PC-3 (cell line): ENCODE data around the gene COL13A1. TPM values are rescaled to one million over a fixed set of nuclear protein-coding genes. Genes with fewer than 3 reads are reported as not detected.

Experiments
- ATAC-seq: fragments of 200-7000 bp; cut with Tn5 transposase; 2 replicates; pipeline ENCODE4 v1.9.1; 2020; ENCODE audit warnings: mild to moderate bottlenecking, moderate library complexity
- BruUV-seq: library from RNA; stranded (reverse); fragments of 400-500 nt; replicated peaks from 2 replicates; lab custom pipeline; 2021; lab: Mats Ljungman, UMichigan
- CTCF ChIA-PET: fragments of 300-600 bp; sonication (Branson Sonifier 250); formaldehyde crosslinking; loops from one replicate; lab custom pipeline; 2022; ENCODE audit warnings: antibody characterized with exemption; lab: Charles Lee
- POLR2A ChIA-PET: fragments of 300-600 bp; sonication (Branson Sonifier 250); formaldehyde crosslinking; loops from one replicate; lab custom pipeline; 2022; ENCODE audit warnings: antibody characterized with exemption; ENCODE audit not compliant: unreplicated experiment; lab: Charles Lee
- DNase-seq: peaks from one replicate; pipeline ENCODE4 v3.0.0-alpha.2; 2015
- H2AFZ ChIP-seq: fragments of 300-600 bp; sonication (generic); 2 replicates; pipeline ENCODE4 v1.6.0; 2016; ENCODE audit warnings: antibody characterized with exemption, low read length
- H3F3A ChIP-seq: fragments of 300-600 bp; sonication (generic); one replicate; pipeline ENCODE4 v1.6.0; 2017; ENCODE audit warnings: antibody characterized with exemption, low read length, control low read depth, mild to moderate bottlenecking; ENCODE audit not compliant: unreplicated experiment
- H3K27ac ChIP-seq: fragments of 300-600 bp; sonication (generic); 2 replicates; pipeline ENCODE4 v1.5.1; 2016; ENCODE audit warnings: mild to moderate bottlenecking, low read length
- H3K27me3 ChIP-seq: fragments of 300-600 bp; sonication (generic); 2 replicates; pipeline ENCODE4 v1.6.1; 2016; ENCODE audit warnings: low read length, mixed read lengths
- H3K36me3 ChIP-seq: fragments of 300-600 bp; sonication (generic); 2 replicates; pipeline ENCODE4 v1.6.1; 2016; ENCODE audit warnings: low read depth, mixed run types, low read length, mixed read lengths
- H3K4me1 ChIP-seq: fragments of 300-600 bp; sonication (generic); 2 replicates; pipeline ENCODE4 v1.5.1; 2016; ENCODE audit warnings: low read length; ENCODE audit not compliant: insufficient read depth
- H3K4me2 ChIP-seq: fragments of 300-600 bp; sonication (generic); 2 replicates; pipeline ENCODE4 v1.6.0; 2016; ENCODE audit warnings: low read length
- H3K4me3 ChIP-seq: fragments of 300-600 bp; sonication (generic); 2 replicates; pipeline ENCODE4 v1.5.1; 2016; ENCODE audit warnings: mild to moderate bottlenecking, low read length, mixed read lengths
- H3K79me2 ChIP-seq: fragments of 300-600 bp; sonication (generic); 2 replicates; pipeline ENCODE4 v1.6.1; 2017; ENCODE audit warnings: low read length, mixed read lengths
- H3K9ac ChIP-seq: fragments of 300-600 bp; sonication (generic); 2 replicates; pipeline ENCODE4 v1.6.0; 2016; ENCODE audit warnings: mild to moderate bottlenecking, low read length
- H3K9me2 ChIP-seq: fragments of 300-600 bp; sonication (generic); replicated peaks from 2 replicates; pipeline ENCODE4 v1.6.1; 2016; ENCODE audit warnings: mixed run types, low read length, mixed read lengths
- H3K9me3 ChIP-seq: fragments of 300-600 bp; sonication (generic); 2 replicates; pipeline ENCODE4 v1.6.1; 2016; ENCODE audit warnings: low read length, mixed read lengths
- H4K20me1 ChIP-seq: fragments of 300-600 bp; sonication (generic); 2 replicates; pipeline ENCODE4 v1.6.1; 2016; ENCODE audit warnings: low read length, mixed read lengths
- EZH2 ChIP-seq: fragments of 300-600 bp; sonication (generic); IDR thresholded peaks from one replicate; pipeline ENCODE4 v1.6.1; 2017; ENCODE audit warnings: antibody characterized with exemption, mild to moderate bottlenecking, low read length; ENCODE audit not compliant: unreplicated experiment
- EZH2phosphoT487 ChIP-seq: fragments of 300-600 bp; sonication (generic); IDR thresholded peaks from 2 replicates; pipeline ENCODE4 v1.6.1; 2018; ENCODE audit warnings: mild to moderate bottlenecking, antibody characterized with exemption, low read length, borderline replicate concordance
- intact Hi-C: fragments of 100-400 bp; cut with micrococcal nuclease; formaldehyde crosslinking; loops from 2 replicates; pipeline ENCODE4 v1.9.0; 2023
- total RNA-seq: library from RNA; depleted of rRNA; stranded (reverse); fragments of >200 nt; gene quantifications from 2 replicates; pipeline ENCODE4 v1.2.3, GENCODE V29; 2014
- TF ChIP-seq, protein P1 (sequence below): fragments of 300-600 bp; sonication (generic); conservative IDR thresholded peaks from 2 replicates; pipeline ENCODE4 v1.5.1; 2017; ENCODE audit warnings: antibody characterized with exemption, low read depth, mild to moderate bottlenecking, low read length

The COL13A1 gene
- total RNA-seq, 1 experiment from 2014 or later = 201 TPM

DNA sequence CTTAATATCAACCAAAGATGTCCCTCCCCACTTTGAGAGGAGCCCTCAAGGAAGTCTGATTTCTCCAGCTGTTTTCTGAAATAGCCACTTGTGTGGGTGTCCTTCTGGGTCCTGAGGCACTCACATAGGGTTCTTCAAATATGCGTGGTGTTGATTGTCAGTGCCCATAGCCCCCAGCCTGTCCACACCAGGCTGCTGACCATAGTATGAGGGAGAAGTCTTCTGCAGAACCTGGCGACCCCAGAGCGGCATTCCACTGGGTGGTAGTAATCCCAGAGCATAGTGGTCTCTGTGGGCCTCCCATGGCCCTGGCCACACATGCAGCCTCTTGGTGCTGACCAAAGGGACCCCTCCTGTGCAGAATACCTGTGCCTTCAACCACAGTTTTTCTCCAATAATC is 168.3 kb downstream of the COL13A1 start:
- DNase-seq (no peak), ATAC-seq (no peak)
- H3K27me3 ChIP-seq = peaks cover 68% of the 10 kb centered on the region
- no peak overlapping the region for H3K9ac ChIP-seq
- no peaks in the 10 kb centered on the region for H4K20me1 ChIP-seq
- no TSS peak for BruUV-seq
- intact Hi-C loops = loop anchor here (1.0 to 5.0 kb wide), 2 partner anchors 82 to 176 kb away; partner anchors contain the start of genes MACROH2A2 and TYSND1
- H3K4me1 ChIP-seq = no peaks in the 10 kb centered on the region; the same call in 1 of the 2 replicates
- no peak overlapping the region for H3K27ac ChIP-seq
- no peak overlapping the region for H3K4me2 ChIP-seq
- no peaks in the 10 kb centered on the region for H3K9me2 ChIP-seq
- H3K79me2 ChIP-seq = no peaks in the 10 kb centered on the region
- H3K36me3 ChIP-seq = no peaks in the 10 kb centered on the region
- no peaks in the 10 kb centered on the region for H3K9me3 ChIP-seq
- ChIA-PET POLR2A (no interaction called here), CTCF (no interaction called here)
- TF ChIP-seq EZH2phosphoT487 = no peak
- no peak overlapping the region for H2AFZ ChIP-seq
- no peaks in the 10 kb centered on the region for H3F3A ChIP-seq
- H3K4me3 ChIP-seq = no peak overlapping the region

DNA sequence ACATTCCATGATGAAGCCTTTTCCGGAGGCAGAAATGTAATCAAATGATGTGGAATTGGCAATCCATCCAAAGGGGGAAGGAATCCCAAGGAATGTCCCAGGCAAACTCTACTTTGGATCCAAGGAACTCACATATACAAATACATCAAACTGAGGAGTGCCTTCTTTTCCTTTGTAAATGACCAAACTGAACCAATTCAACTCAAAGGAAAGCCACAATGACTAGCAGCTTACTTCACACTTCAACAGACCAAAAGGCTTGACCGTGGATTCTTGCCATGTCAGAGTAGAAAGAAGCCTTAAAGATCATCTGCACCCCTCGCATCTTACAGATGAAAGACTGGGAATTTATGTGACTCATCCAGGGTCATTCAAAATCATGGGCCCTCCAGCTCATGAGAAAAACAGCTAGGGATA is 171.3 kb downstream of the COL13A1 start:
- ChIA-PET CTCF (interaction anchor here (1.2 kb wide), 1 partner anchor 14 kb away, joined by 3 read pairs; no protein-coding TSS in a partner anchor), POLR2A (no interaction called here)
- H3K4me1 ChIP-seq = no peaks in the 10 kb centered on the region
- H3F3A ChIP-seq = no peaks in the 10 kb centered on the region
- no peaks in the 10 kb centered on the region for H4K20me1 ChIP-seq
- peaks cover 94% of the 10 kb centered on the region for H3K27me3 ChIP-seq
- no peaks in the 10 kb centered on the region for H3K9me3 ChIP-seq
- BruUV-seq = no TSS peak
- ATAC-seq (no peak), DNase-seq (no peak)
- H3K36me3 ChIP-seq = no peaks in the 10 kb centered on the region
- no peak overlapping the region for H3K4me2 ChIP-seq
- intact Hi-C loops = no loop called here
- no peak overlapping the region for H3K4me3 ChIP-seq
- no peaks in the 10 kb centered on the region for H3K79me2 ChIP-seq
- H3K9ac ChIP-seq = no peak overlapping the region
- no peak overlapping the region for H3K27ac ChIP-seq
- TF ChIP-seq EZH2phosphoT487 (no peak), EZH2 (no peak)
- 0 out of 2 replicates have a peak, but pooled peaks cover 2% of the 10 kb centered on the region for H3K9me2 ChIP-seq
- H2AFZ ChIP-seq = no peak overlapping the region

DNA sequence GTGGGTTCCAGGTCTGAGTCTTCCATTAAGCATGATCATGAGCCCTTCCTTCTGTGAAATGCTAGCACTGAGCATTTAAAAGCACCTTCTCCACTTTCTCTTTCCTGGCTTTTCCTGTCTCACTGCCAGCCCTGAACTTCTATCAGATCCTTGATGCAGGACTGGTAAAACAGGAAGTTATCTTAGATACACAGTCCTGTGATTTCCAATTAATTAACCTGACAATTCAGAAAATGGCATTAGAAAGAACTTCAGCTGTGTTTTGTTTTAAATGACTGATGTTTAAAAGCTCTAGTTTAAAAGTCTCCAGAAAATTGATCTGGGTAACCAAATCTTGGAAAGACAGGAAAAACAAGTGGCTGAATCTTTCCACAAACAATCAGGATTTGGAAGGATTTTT is 172.0 kb downstream of the COL13A1 start:
- H4K20me1 ChIP-seq = no peaks in the 10 kb centered on the region
- CTCF ChIA-PET = interaction anchor here (1.2 kb wide), 1 partner anchor 15 kb away, joined by 3 read pairs; no protein-coding TSS in a partner anchor
- TF ChIP-seq EZH2phosphoT487 (no peak), EZH2 (no peak)
- TF ChIP-seq, protein P1, sequence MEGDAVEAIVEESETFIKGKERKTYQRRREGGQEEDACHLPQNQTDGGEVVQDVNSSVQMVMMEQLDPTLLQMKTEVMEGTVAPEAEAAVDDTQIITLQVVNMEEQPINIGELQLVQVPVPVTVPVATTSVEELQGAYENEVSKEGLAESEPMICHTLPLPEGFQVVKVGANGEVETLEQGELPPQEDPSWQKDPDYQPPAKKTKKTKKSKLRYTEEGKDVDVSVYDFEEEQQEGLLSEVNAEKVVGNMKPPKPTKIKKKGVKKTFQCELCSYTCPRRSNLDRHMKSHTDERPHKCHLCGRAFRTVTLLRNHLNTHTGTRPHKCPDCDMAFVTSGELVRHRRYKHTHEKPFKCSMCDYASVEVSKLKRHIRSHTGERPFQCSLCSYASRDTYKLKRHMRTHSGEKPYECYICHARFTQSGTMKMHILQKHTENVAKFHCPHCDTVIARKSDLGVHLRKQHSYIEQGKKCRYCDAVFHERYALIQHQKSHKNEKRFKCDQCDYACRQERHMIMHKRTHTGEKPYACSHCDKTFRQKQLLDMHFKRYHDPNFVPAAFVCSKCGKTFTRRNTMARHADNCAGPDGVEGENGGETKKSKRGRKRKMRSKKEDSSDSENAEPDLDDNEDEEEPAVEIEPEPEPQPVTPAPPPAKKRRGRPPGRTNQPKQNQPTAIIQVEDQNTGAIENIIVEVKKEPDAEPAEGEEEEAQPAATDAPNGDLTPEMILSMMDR = no peak
- BruUV-seq = no TSS peak
- H3K4me2 ChIP-seq = no peak overlapping the region
- POLR2A ChIA-PET = no interaction called here
- no peak overlapping the region for H2AFZ ChIP-seq
- no peaks in the 10 kb centered on the region for H3K9me3 ChIP-seq
- no peaks in the 10 kb centered on the region for H3K79me2 ChIP-seq
- H3F3A ChIP-seq = no peaks in the 10 kb centered on the region
- no peaks in the 10 kb centered on the region for H3K4me1 ChIP-seq
- no peak overlapping the region for H3K9ac ChIP-seq
- no peak for DNase-seq
- no peaks in the 10 kb centered on the region for H3K36me3 ChIP-seq
- H3K4me3 ChIP-seq = no peak overlapping the region
- ATAC-seq = no peak
- peaks cover 91% of the 10 kb centered on the region for H3K27me3 ChIP-seq
- intact Hi-C loops = no loop called here
- 0 out of 2 replicates have a peak, but pooled peaks cover 2% of the 10 kb centered on the region for H3K9me2 ChIP-seq
- no peak overlapping the region for H3K27ac ChIP-seq
